Epithelial cell of esophagus (primary cell): Measurements from ENCODE around the gene C11orf68.

ENCODE experiments used
- DNase-seq: peaks from one replicate; pipeline ENCODE4 v3.0.0; 2010; ENCODE audit warnings: low read depth
- H3K4me3 ChIP-seq: 2 replicates; pipeline ENCODE4 v1.5.1; 2011; ENCODE audit warnings: mild to moderate bottlenecking, low read length, control low read depth
- CTCF ChIP-seq: IDR thresholded peaks from 2 replicates; pipeline ENCODE4 v1.5.1; 2011; ENCODE audit warnings: low read depth, mild to moderate bottlenecking, low read length, control low read depth, inconsistent platforms; ENCODE audit not compliant: insufficient read depth; ENCODE audit errors: missing control alignments

C11orf68 gene

GRCh38 chr11:65869643-65870306 lies 49.1 kb downstream of the C11orf68 start:
- no peak for DNase-seq
- no peak for TF ChIP-seq CTCF
- no peak overlapping the region for H3K4me3 ChIP-seq

GRCh38 chr11:65868907-65869306 lies 50.0 kb downstream of the C11orf68 start:
- no peak for DNase-seq
- no peak overlapping the region for H3K4me3 ChIP-seq
- no peak for TF ChIP-seq CTCF

GRCh38 chr11:65868076-65868667 lies 50.7 kb downstream of the C11orf68 start:
- TF ChIP-seq CTCF = no peak
- DNase-seq = no peak
- no peak overlapping the region for H3K4me3 ChIP-seq

- no peak overlapping the region for H3K4me3 ChIP-seq
These were observed 51.4 kb downstream of the C11orf68 start for GRCh38 chr11:65867284-65868071.

More at GRCh38 chr11:65867284-65868071, 51.4 kb downstream of the C11orf68 start:
- no peak for DNase-seq
- TF ChIP-seq CTCF = no peak
